Naive thymus-derived CD8-positive, alpha-beta T cell (primary cell): Measurements from ENCODE around the gene NPFFR1. TPM values are rescaled to one million over a fixed set of nuclear protein-coding genes. Genes with fewer than 3 reads are reported as not detected.
"Not testable (repeated sequence)": the region's sequence is repeated elsewhere in the genome, so short reads cannot be mapped to it uniquely, and the experiment has no call there.

Experiments
- ATAC-seq, 2 donors: fragments of 150-1000 bp; cut with Tn5 transposase in 1 of 2; sonication (Bioruptor Pico), chemical (Tn5 transposase) in 1 of 2; 1 replicate in 1 of 2; 2 replicates in 1 of 2; pipeline ENCODE4 v1.10.0; 2021; ENCODE audit warnings: mild to moderate bottlenecking in 2 of 2, moderate library complexity in 2 of 2
- POLR2A ChIA-PET: fragments of 350-600 bp; sonication (Branson Sonifier 250); formaldehyde crosslinking; loops from one replicate; lab custom pipeline; 2021; ENCODE audit warnings: antibody characterized with exemption; lab: Charles Lee
- DNase-seq, 10 donors: peaks; one replicate each; pipeline versions ENCODE4 v3.0.0 to v3.0.0-alpha.2; 2020 to 2022
- H3K27ac Mint-ChIP-seq, 10 donors: one replicate each; pipeline ENCODE4 v1.8.0; 2020 to 2022; ENCODE audit warnings: mild to moderate bottlenecking in 10 of 10, mixed read lengths in 10 of 10, moderate library complexity in 4 of 10, inconsistent platforms in 1 of 10
- H3K27me3 Mint-ChIP-seq, 5 donors: one replicate each; pipeline ENCODE4 v1.8.0; 2021 to 2022; ENCODE audit warnings: mixed read lengths in 5 of 5
- H3K36me3 Mint-ChIP-seq, 3 donors: one replicate each; pipeline ENCODE4 v1.8.0; 2020 to 2022; ENCODE audit warnings: mixed read lengths in 3 of 3, mild to moderate bottlenecking in 2 of 3, inconsistent platforms in 1 of 3
- H3K4me1 Mint-ChIP-seq, 4 donors: one replicate each; pipeline ENCODE4 v1.8.0; 2021 to 2022; ENCODE audit warnings: mixed read lengths in 4 of 4
- H3K4me3 Mint-ChIP-seq, 10 donors: one replicate each; pipeline ENCODE4 v1.8.0; 2020 to 2022; ENCODE audit warnings: mild to moderate bottlenecking in 10 of 10, mixed read lengths in 10 of 10, moderate library complexity in 6 of 10, inconsistent platforms in 1 of 10
- H3K9me3 Mint-ChIP-seq, 9 donors: one replicate each; pipeline ENCODE4 v1.8.0; 2020 to 2022; ENCODE audit warnings: mixed read lengths in 9 of 9, mild to moderate bottlenecking in 3 of 9, inconsistent platforms in 1 of 9, moderate library complexity in 1 of 9
- polyA plus RNA-seq, 3 donors: library from polyadenylated mRNA; unstranded; fragments of 300-500 nt; fragmentation: Illumina TruSeq; gene quantifications; one replicate each; pipeline ENCODE4 v1.2.3, GENCODE V29; 2021
- total RNA-seq, 8 experiments: library from RNA in 2 of 8; stranded (reverse) in 2 of 8; gene quantifications; one replicate each; pipeline ENCODE4 v1.2.3 and lab custom pipeline; 2021 to 2026

NPFFR1 gene
- total and polyA plus RNA-seq, 5 experiments from 2014 or later = not detected

DNA sequence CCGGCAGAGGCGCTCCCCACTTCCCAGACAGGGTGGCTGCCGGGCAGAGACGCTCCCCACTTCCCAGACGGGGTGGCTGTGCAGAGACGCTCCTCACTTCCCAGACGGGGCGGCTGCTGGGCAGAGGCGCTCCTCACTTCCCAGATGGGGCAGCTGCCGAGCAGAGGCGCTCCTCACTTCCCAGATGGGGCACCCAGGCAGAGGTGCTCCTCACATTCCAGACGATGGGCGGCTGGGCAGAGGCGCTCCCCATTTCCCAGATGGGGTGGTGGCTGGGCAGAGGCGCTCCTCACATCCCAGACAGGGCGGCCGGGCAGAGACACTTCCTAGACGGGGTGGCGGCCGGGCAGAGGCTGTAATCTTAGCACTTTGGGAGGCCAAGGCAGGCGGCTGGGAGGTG is 43.8 kb downstream of the NPFFR1 start:
- H3K27me3 Mint-ChIP-seq, H3K9me3 Mint-ChIP-seq, H3K27ac Mint-ChIP-seq, DNase-seq, H3K4me3 Mint-ChIP-seq, H3K36me3 Mint-ChIP-seq, ATAC-seq, POLR2A ChIA-PET, H3K4me1 Mint-ChIP-seq: not testable (repeated sequence)

DNA sequence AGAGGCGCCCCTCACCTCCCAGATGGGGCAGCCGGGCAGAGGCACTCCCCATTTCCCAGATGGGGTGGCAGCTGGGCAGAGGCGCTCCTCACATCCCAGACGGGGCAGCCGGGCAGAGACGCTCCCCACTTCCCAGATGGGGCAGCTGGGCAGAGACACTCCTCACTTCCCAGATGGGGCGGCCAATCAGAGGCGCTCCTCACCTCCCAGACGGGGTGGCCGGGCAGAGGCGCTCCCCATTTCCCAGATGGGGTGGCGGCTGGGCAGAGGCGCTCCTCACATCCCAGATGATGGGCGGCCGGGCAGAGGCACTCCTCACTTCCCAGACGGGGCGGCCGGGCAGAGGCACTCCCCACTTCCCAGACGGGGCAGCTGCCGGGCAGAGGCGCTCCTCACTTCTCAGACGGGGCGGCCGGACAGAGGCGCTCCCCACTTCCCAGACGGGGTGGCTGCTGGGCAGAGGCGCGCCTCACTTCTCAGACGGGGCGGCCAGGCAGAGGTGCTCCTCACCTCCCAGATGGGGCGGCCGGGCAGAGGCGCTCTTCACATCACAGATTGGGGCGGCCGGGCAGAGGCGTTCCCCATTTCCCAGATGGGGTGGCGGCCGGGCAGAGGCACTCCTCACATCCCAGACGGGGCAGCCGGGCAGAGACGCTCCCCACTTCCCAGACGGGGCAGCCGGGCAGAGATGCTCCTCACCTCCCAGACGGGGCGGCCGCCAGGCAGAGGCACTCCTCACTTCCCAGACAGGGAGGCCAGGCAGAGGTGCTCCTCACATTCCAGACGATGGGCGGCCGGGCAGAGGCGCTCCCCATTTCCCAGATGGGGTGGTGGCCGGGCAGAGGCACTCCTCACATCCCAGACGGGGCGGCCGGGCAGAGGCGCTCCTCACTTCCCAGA is 44.5 kb downstream of the NPFFR1 start:
- DNase-seq, H3K4me3 Mint-ChIP-seq, ATAC-seq, H3K4me1 Mint-ChIP-seq, POLR2A ChIA-PET, H3K27me3 Mint-ChIP-seq, H3K27ac Mint-ChIP-seq, H3K36me3 Mint-ChIP-seq, H3K9me3 Mint-ChIP-seq: not testable (repeated sequence)

DNA sequence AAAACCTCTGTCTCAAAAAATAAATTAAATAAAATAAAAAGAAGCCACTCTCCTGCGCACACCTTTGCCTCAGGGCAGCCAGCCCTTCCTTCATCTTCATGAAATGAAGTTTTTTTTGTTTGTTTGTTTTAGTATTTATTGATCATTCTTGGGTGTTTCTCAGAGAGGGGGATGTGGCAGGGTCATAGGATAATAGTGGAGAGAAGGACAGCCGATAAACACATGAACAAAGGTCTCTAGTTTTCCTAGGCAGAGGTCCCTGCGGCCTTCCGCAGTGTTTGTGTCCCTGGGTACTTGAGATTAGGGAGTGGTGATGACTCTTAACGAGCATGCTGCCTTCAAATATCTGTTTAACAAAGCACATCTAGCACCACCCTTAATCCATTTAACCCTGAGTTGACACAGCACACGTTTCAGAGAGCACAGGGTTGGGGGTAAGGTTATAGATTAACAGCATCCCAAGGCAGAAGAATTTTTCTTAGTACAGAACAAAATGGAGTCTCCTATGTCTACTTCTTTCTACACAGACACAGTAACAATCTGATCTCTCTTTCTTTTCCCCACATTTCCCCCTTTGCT is 45.8 kb downstream of the NPFFR1 start:
- H3K4me3 Mint-ChIP-seq, H3K27ac Mint-ChIP-seq, POLR2A ChIA-PET, DNase-seq, ATAC-seq, H3K27me3 Mint-ChIP-seq, H3K36me3 Mint-ChIP-seq, H3K9me3 Mint-ChIP-seq: not testable (repeated sequence)
- peaks cover 3 to 12% (median 6%) of the 10 kb centered on the region in 4 donors for H3K4me1 Mint-ChIP-seq

DNA sequence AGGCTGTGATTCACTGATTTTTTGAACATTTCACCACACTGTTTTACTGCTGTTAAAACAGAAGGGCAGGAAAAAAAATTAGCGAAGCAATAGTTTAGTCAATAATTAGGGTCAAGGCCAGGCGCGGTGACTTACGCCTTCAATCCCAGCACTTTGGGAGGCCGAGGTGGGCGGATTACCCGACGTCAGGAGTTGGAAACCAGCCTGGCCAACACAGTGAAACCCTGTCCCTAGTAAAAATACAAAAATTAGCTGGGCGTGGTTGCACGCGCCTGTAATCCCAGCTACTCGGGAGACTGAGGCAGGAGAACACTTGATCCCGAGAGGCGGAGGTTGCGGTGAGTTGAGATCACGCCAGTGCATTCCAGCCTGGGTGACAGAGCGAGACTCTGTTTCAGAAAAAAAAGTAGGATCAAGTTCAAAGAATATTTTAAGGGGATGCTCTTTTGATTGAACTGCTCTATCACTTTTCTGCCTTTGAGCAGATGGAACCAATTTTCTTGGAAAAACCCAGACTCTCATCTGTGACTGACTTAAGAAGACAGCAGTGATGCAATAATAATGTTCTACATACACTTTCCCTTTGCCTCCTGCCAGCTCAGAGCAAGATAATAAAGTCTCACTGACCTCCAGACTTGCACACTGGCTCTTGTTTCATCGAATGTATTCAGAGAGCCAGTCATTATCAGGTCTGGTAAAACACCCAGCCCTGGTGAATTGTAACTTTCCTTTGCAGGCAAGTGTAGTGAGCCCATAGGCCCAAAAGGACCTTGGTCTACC is 48.9 kb downstream of the NPFFR1 start:
- peak overlapping the region in 4 of 10 donors; percentile 44 to 81 (median 64) for H3K27ac Mint-ChIP-seq
- H3K36me3 Mint-ChIP-seq = peaks cover 0 to 2% (median 0%) of the 10 kb centered on the region in 3 donors
- H3K4me1 Mint-ChIP-seq = peaks cover 9 to 29% (median 21%) of the 10 kb centered on the region in 4 donors
- POLR2A ChIA-PET = interaction anchor here (0.7 kb wide), 1 partner anchor 35 kb away, joined by 3 read pairs; no protein-coding TSS in a partner anchor
- peak overlapping the region in 8 of 10 donors; percentile 20 to 73 (median 48) for H3K4me3 Mint-ChIP-seq
- ATAC-seq = no peak
- no peak for DNase-seq
- peaks cover 0 to 1% (median 0%) of the 10 kb centered on the region in 5 donors for H3K27me3 Mint-ChIP-seq
- H3K9me3 Mint-ChIP-seq = no peaks in the 10 kb centered on the region

DNA sequence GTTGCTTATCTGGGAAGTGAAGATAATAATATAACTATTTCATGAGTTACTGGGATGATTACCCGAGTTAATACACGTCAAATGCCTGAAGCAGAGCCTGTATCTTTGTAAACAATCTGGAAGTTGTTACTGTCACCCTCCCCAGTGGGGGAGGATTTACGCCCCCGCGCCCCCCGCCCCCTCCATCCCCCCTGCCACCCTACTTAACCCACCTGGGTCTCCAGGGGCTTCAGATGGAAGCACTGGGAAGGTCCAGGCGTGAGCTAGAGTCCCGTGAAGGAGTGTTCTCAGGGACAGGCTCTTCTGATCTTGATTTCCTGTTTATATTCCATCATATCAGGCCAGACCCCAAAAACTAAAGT is 49.9 kb downstream of the NPFFR1 start:
- POLR2A ChIA-PET = interaction anchor here (2.2 to 3.1 kb wide), 3 partner anchors 64 to 90 kb away, joined by 9 to 25 read pairs (median 12); partner anchors contain the start of genes SAR1A and TYSND1
- Mint-ChIP-seq H3K4me1 (peaks cover 11 to 30% (median 25%) of the 10 kb centered on the region in 4 donors), H3K36me3 (peaks cover 0 to 9% (median 0%) of the 10 kb centered on the region in 3 donors), H3K9me3 (no peaks in the 10 kb centered on the region), H3K4me3 (peak overlapping the region; percentile 73 to 96 (median 90)), H3K27ac (peak overlapping the region; percentile 72 to 99 (median 95)), H3K27me3 (peaks cover 0 to 1% (median 0%) of the 10 kb centered on the region in 5 donors)
- no peak for DNase-seq
- ATAC-seq = no peak

DNA sequence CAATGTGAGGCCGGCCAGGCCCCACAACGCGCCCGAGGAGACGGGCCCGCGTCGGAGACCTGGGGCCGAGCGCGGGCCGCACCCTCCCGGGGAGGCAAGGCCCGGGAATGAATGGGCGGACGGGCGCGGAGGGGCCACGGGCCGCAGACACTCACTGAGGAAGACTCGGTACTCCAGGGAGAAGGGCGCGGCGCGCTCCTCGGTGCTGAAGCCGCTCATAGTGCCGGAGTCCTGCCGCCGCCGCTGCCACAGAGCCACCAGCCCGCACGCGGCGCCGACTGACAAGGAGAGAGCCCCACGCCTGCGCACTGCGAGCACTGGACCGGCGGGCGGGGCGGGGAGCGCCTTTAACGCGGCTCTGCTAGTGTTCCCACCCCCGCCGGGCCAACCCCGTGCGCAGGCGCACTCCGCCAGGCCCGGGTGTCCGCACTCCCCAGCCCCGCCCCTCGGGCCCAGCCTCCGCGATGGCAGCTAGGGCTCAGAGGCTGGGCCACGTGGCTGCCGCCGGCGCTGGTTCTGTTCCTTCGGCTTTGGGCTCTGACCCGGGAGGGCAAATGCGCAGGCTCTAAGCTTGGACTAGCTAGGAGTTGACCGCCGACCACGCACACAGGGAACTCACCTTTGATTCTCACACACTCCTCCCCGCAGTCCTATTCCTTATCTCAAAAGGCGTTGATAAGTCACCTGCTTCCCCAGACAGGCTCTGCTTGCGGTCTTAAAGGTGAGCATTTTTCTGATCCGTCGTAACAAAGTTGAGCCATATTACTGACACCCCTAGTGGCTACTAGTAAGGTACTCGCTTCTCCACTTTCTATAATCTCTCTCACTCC is 50.5 kb downstream of the NPFFR1 start, which contains the start of gene PPA1:
PPA1 (minus strand) TSS at position 321 of the 830 bp plus-strand sequence; CDS start at position 219, 102 bp downstream.
- Mint-ChIP-seq H3K27ac (peak within 1 kb of the TSS; percentile 72 to 99 (median 95)), H3K27me3 (peaks cover 0 to 1% (median 0%) of the 10 kb centered on the region in 5 donors), H3K4me1 (peaks cover 14 to 36% (median 31%) of the 10 kb centered on the region in 4 donors), H3K4me3 (peak within 1 kb of the TSS; percentile 73 to 96 (median 90)), H3K9me3 (no peaks in the 10 kb centered on the region), H3K36me3 (peaks cover 0 to 14% (median 0%) of the 10 kb centered on the region in 3 donors)
- POLR2A ChIA-PET = interaction anchor here (1.0 to 3.4 kb wide), 6 partner anchors 64 to 171 kb away, joined by 3 to 25 read pairs (median 10); partner anchors contain the start of genes EIF4EBP2, SAR1A and TYSND1
- DNase-seq = peak; percentile 96 to 100 (median 99)
- ATAC-seq = peak; percentile 91 to 93

DNA sequence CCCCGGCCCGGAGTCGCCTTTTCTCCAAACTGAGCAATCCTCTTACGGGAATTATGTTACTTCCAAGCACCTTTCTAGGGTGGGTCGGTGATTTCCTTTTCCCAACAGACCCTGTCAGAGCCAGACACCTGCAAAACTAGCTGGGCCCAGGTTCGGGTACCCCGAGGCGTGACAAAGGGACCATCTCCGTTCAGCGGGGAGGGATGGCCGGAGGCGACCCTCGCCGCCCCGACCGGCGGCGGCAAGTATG is 51.0 kb downstream of the NPFFR1 start:
- POLR2A ChIA-PET = interaction anchor here (1.0 to 3.4 kb wide), 7 partner anchors 11 to 172 kb away, joined by 3 to 25 read pairs (median 9); partner anchors contain the start of genes EIF4EBP2, SAR1A and TYSND1
- Mint-ChIP-seq H3K27ac (peak overlapping the region; percentile 13 to 88 (median 70)), H3K9me3 (no peaks in the 10 kb centered on the region), H3K4me3 (peak overlapping the region; percentile 72 to 96 (median 84)), H3K27me3 (no peaks in the 10 kb centered on the region), H3K36me3 (peaks cover 0 to 14% (median 0%) of the 10 kb centered on the region in 3 donors), H3K4me1 (peaks cover 14 to 36% (median 31%) of the 10 kb centered on the region in 4 donors)
- DNase-seq (no peak), ATAC-seq (no peak)

DNA sequence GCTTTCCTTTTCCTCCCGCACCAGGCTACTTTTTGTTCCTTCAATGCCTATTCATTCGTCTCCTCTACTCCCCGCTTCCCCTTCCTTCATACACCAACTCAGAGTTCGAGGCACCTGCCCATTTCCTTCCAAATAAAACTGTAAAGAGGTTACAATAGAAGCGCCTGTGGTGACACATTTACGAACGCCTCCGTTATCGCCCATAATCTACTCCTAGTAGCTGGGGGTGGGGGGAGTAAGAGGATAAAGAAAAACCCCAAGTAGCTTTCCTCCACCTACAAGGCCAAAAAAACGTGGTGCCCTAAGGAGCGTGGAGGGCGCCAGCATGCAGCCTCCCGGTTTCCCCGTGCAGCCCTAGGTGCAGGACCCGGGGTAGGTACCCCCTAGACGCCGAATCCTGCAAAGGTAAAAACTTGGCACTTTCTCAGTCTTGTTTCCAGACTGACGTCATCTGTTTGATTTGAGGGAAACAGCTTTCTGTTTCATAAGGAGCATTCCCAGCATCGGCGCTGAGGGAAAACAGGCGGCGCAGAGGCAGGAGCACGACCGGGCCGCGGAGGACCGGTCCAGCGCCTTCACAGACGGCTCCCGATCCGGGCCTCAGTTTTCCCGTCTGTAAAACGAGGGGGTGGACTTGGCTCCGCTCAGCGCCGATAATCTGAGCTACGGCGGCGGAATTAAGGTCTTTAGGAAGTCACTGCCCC is 51.5 kb downstream of the NPFFR1 start:
- peak in 1 of 2 donors; percentile 16 for ATAC-seq
- H3K27ac Mint-ChIP-seq = peak overlapping the region; percentile 13 to 88 (median 70)
- H3K9me3 Mint-ChIP-seq = no peaks in the 10 kb centered on the region
- peak overlapping the region; percentile 72 to 96 (median 84) for H3K4me3 Mint-ChIP-seq
- peaks cover 14 to 36% (median 31%) of the 10 kb centered on the region in 4 donors for H3K4me1 Mint-ChIP-seq
- peaks cover 0 to 14% (median 0%) of the 10 kb centered on the region in 3 donors for H3K36me3 Mint-ChIP-seq
- no peaks in the 10 kb centered on the region for H3K27me3 Mint-ChIP-seq
- peak in 7 of 10 donors; percentile 12 to 34 (median 26) for DNase-seq
- POLR2A ChIA-PET = interaction anchor here (1.0 to 3.4 kb wide), 7 partner anchors 10 to 172 kb away, joined by 3 to 25 read pairs (median 9); partner anchors contain the start of genes EIF4EBP2, SAR1A and TYSND1

DNA sequence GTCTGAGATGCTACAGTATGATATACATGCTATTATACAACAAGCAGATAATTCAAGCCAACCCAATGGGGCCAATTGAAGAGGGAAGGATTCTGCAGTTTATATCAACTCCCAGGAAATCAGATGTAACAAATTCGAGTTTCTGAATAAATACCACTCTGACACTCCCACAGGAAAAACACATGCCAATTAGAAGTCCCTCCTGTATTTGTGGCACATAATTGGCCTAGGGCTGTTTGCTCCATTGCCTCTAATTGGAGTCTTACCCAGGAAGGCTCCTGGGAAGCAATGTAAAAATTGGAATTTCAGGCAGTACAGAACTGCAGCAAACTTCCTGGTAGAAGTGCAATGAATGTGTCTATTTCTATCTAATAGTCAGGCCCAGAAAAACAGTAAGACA is 55.3 kb downstream of the NPFFR1 start:
- Mint-ChIP-seq H3K27ac (no peak overlapping the region), H3K36me3 (peaks cover 0 to 25% (median 0%) of the 10 kb centered on the region in 3 donors), H3K9me3 (no peaks in the 10 kb centered on the region), H3K27me3 (no peaks in the 10 kb centered on the region), H3K4me3 (no peak overlapping the region), H3K4me1 (peaks cover 13 to 36% (median 28%) of the 10 kb centered on the region in 4 donors)
- POLR2A ChIA-PET = interaction anchor here (1.4 to 2.4 kb wide), 2 partner anchors 82 to 136 kb away, joined by 3 to 6 read pairs; partner anchors contain the start of gene TYSND1
- no peak for DNase-seq
- ATAC-seq = no peak

DNA sequence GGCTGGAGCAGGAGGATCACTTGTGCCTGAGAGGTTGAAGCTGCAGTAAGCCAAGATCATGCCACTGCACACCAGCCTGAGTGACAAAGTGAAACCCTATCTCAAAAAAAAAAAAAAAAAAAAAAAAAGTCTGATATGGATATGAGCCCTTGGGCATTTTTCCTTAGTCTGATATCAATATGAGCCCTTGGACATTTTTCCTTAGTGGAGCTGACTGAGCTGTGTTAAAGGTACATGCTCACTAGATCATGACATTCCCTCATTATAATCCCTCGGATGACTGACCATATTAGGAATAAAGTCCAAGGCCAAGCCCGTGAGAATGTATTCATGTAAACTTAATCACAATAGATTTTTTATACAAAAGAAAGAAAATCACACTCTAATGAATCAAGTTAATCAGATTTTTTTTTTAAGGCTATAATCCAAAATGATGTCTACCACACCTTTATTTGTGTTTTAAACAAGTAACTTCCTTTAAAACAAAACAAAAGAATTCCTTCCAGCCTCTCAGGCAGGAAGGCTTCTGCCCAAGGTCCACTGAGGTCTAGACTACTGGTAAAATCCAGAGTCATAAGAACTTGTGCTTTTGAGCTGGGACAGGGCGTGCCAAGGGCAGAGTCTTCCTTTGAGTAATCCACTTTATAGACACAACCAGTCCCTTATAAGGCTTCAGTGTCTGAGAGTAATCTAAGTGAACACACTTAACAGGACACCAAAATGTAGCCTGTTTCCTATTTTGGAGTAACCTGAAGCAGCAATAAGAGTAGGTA is 56.1 kb downstream of the NPFFR1 start:
- Mint-ChIP-seq H3K27ac (no peak overlapping the region), H3K36me3 (peaks cover 0 to 28% (median 0%) of the 10 kb centered on the region in 3 donors), H3K4me1 (peaks cover 15 to 38% (median 29%) of the 10 kb centered on the region in 4 donors), H3K27me3 (no peaks in the 10 kb centered on the region), H3K4me3 (no peak overlapping the region), H3K9me3 (no peaks in the 10 kb centered on the region)
- DNase-seq (no peak), ATAC-seq (no peak)
- POLR2A ChIA-PET = interaction anchor here (1.4 to 2.4 kb wide), 2 partner anchors 81 to 136 kb away, joined by 3 to 6 read pairs; partner anchors contain the start of gene TYSND1
